HEK293 (cell line): Measurements from ENCODE around the gene PRR13.
A peak's percentile ranks its signal among the peaks of the same experiment; 100 is the strongest.

ENCODE experiments used
- ATF2 ChIP-seq: fragments of 450-650 bp; formaldehyde crosslinking; IDR thresholded peaks from 2 replicates; pipeline ENCODE4 v1.5.1; 2016; ENCODE audit warnings: missing biosample characterization, missing genetic modification characterization, low read depth
- BCL11A ChIP-seq: fragments of 450-650 bp; formaldehyde crosslinking; IDR thresholded peaks from 2 replicates; pipeline ENCODE4 v1.5.1; 2016; ENCODE audit warnings: low read depth, missing biosample characterization, missing genetic modification characterization
- BCL11B ChIP-seq: fragments of 450-650 bp; formaldehyde crosslinking; IDR thresholded peaks from 2 replicates; pipeline ENCODE4 v1.5.1; 2016; ENCODE audit warnings: low read depth, missing biosample characterization, missing genetic modification characterization
- KLF1 ChIP-seq: fragments of 450-650 bp; formaldehyde crosslinking; IDR thresholded peaks from 2 replicates; pipeline ENCODE4 v1.5.1; 2016; ENCODE audit warnings: missing biosample characterization, missing genetic modification characterization
- PATZ1 ChIP-seq: fragments of 450-650 bp; formaldehyde crosslinking; IDR thresholded peaks from 2 replicates; pipeline ENCODE4 v1.5.1; 2016; ENCODE audit warnings: missing biosample characterization, missing genetic modification characterization
- PRDM2 ChIP-seq: fragments of 450-650 bp; formaldehyde crosslinking; IDR thresholded peaks from 2 replicates; pipeline ENCODE4 v1.5.1; 2016; ENCODE audit warnings: missing biosample characterization, missing genetic modification characterization, borderline replicate concordance
- SETDB1 ChIP-seq: IDR thresholded peaks from one replicate; pipeline ENCODE4 v1.6.1; 2017; ENCODE audit warnings: mild to moderate bottlenecking, low read length, moderate library complexity, mixed read lengths; ENCODE audit not compliant: insufficient read length
- SP2 ChIP-seq: fragments of 450-650 bp; formaldehyde crosslinking; IDR thresholded peaks from 2 replicates; pipeline ENCODE4 v1.5.1; 2016; ENCODE audit warnings: missing biosample characterization, missing genetic modification characterization
- SP3 ChIP-seq: fragments of 450-650 bp; formaldehyde crosslinking; IDR thresholded peaks from 2 replicates; pipeline ENCODE4 v1.5.1; 2016; ENCODE audit warnings: missing biosample characterization, missing genetic modification characterization
- ZBTB17 ChIP-seq: fragments of 450-650 bp; formaldehyde crosslinking; IDR thresholded peaks from 2 replicates; pipeline ENCODE4 v1.5.1; 2016; ENCODE audit warnings: missing biosample characterization, missing genetic modification characterization
- ZBTB49 ChIP-seq: fragments of 450-650 bp; formaldehyde crosslinking; IDR thresholded peaks from 2 replicates; pipeline ENCODE4 v1.5.1; 2016; ENCODE audit warnings: missing biosample characterization, missing genetic modification characterization, low read depth
- ZFP3 ChIP-seq: fragments of 450-650 bp; formaldehyde crosslinking; IDR thresholded peaks from 2 replicates; pipeline ENCODE4 v1.5.1; 2016; ENCODE audit warnings: low read depth, missing biosample characterization, missing genetic modification characterization
- ZFP69B ChIP-seq: fragments of 450-650 bp; formaldehyde crosslinking; IDR thresholded peaks from 2 replicates; pipeline ENCODE4 v1.5.1; 2016; ENCODE audit warnings: missing biosample characterization, missing genetic modification characterization
- ZNF10 ChIP-seq: fragments of 450-650 bp; formaldehyde crosslinking; IDR thresholded peaks from 2 replicates; pipeline ENCODE4 v1.5.1; 2017; ENCODE audit warnings: missing biosample characterization, missing genetic modification characterization
- ZNF140 ChIP-seq: fragments of 450-650 bp; formaldehyde crosslinking; IDR thresholded peaks from 2 replicates; pipeline ENCODE4 v1.5.1; 2016; ENCODE audit warnings: missing biosample characterization, missing genetic modification characterization
- ZNF202 ChIP-seq: fragments of 450-650 bp; formaldehyde crosslinking; IDR thresholded peaks from 2 replicates; pipeline ENCODE4 v1.5.1; 2016; ENCODE audit warnings: missing biosample characterization, missing genetic modification characterization, borderline replicate concordance
- ZNF214 ChIP-seq: fragments of 450-650 bp; formaldehyde crosslinking; IDR thresholded peaks from 2 replicates; pipeline ENCODE4 v1.5.1; 2017; ENCODE audit warnings: missing biosample characterization, mild to moderate bottlenecking, missing genetic modification characterization, borderline replicate concordance
- ZNF23 ChIP-seq: fragments of 450-650 bp; formaldehyde crosslinking; IDR thresholded peaks from 2 replicates; pipeline ENCODE4 v1.5.1; 2016; ENCODE audit warnings: missing biosample characterization, missing genetic modification characterization, borderline replicate concordance
- ZNF311 ChIP-seq: fragments of 450-650 bp; formaldehyde crosslinking; IDR thresholded peaks from 2 replicates; pipeline ENCODE4 v1.5.1; 2017; ENCODE audit warnings: missing biosample characterization, missing genetic modification characterization, borderline replicate concordance
- ZNF341 ChIP-seq: fragments of 450-650 bp; formaldehyde crosslinking; IDR thresholded peaks from 2 replicates; pipeline ENCODE4; 2016; ENCODE audit warnings: low read depth, missing biosample characterization, missing genetic modification characterization
- ZNF510 ChIP-seq: fragments of 450-650 bp; formaldehyde crosslinking; IDR thresholded peaks from 2 replicates; pipeline ENCODE4 v1.5.1; 2018; ENCODE audit warnings: mild to moderate bottlenecking, missing genetic modification characterization, missing biosample characterization; ENCODE audit not compliant: insufficient replicate concordance
- ZNF513 ChIP-seq: fragments of 450-650 bp; IDR thresholded peaks from 2 replicates; pipeline ENCODE4 v1.5.1; 2018; ENCODE audit warnings: missing biosample characterization, missing genetic modification characterization
- ZNF580 ChIP-seq: fragments of 450-650 bp; formaldehyde crosslinking; IDR thresholded peaks from 2 replicates; pipeline ENCODE4 v1.5.1; 2016; ENCODE audit warnings: missing biosample characterization, missing genetic modification characterization
- ZNF776 ChIP-seq: fragments of 450-650 bp; formaldehyde crosslinking; IDR thresholded peaks from 2 replicates; pipeline ENCODE4 v1.5.0; 2017; ENCODE audit warnings: missing biosample characterization, missing genetic modification characterization, borderline replicate concordance
- ZNF830 ChIP-seq: fragments of 450-650 bp; IDR thresholded peaks from 2 replicates; pipeline ENCODE4 v1.5.0; 2018; ENCODE audit warnings: missing biosample characterization, missing genetic modification characterization, low read depth, mild to moderate bottlenecking, moderate library complexity

PRR13 gene

GRCh38 chr12:53452159-53453077, 10.9 kb downstream of the PRR13 start (continued):
- TF ChIP-seq ZNF513 (tag by site-specific recombination) (peak; percentile 24; the same call in 1 of the 2 replicates), SP3 (tag by site-specific recombination) (peak; percentile 58), KLF1 (tag by site-specific recombination) (peak; percentile 53), ZNF23 (no peak), ZNF214 (tag by site-specific recombination) (no peak), ZNF341 (tag by site-specific recombination) (peak; percentile 80), PRDM2 (tag by site-specific recombination) (no peak), SP2 (tag by site-specific recombination) (peak; percentile 22), ATF2 (tag by site-specific recombination) (no peak), ZFP69B (tag by site-specific recombination) (peak; percentile 29; the same call in 1 of the 2 replicates), ZNF10 (no peak), ZNF140 (tag by site-specific recombination) (no peak), ZNF510 (tag by site-specific recombination) (no peak), ZNF202 (tag by site-specific recombination) (no peak), SETDB1 (no peak), BCL11B (peak; percentile 86), ZBTB49 (no peak), BCL11A (tag by site-specific recombination) (peak; percentile 60), ZFP3 (tag by site-specific recombination) (no peak), ZNF830 (tag by site-specific recombination) (no peak), ZBTB17 (no peak), ZNF580 (tag by site-specific recombination) (peak; percentile 82), ZNF776 (no peak), PATZ1 (peak; percentile 88), ZNF311 (tag by site-specific recombination) (no peak)
